ENCODE results near the gene VPS25. TPM values are rescaled to one million over a fixed set of nuclear protein-coding genes. Genes with fewer than 3 reads are reported as not detected.
A peak's percentile ranks its signal among the peaks of the same experiment; 100 is the strongest.

The VPS25 gene
- total RNA-seq, 1 experiment from 2014 or later, result 48.4 TPM

DNA sequence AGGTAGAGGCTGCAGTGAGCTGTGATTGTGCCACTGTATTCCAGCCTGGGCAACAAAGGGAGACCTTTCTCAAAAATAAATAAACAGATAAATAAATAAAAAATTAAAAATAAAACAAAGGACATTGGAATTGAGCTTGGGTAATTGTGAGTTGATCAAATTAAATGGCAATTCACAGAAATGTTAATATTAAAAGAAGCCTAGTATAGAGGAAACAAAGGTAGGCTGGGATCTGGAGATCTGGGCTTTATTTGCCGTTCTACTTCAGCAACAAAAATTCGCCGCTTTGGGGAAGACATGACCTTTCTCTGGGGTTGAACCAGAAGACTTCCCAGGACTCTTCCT is 332 bp upstream of the VPS25 start:
- H3K4me2 ChIP-seq, result peak overlapping the region; percentile 98
- POLR2A ChIA-PET (ENCODE audit: unreplicated experiment), result interaction anchor here (0.5 to 0.8 kb wide), 3 partner anchors 15 to 399 kb away, joined by 4 to 9 read pairs (median 7); no protein-coding TSS in a partner anchor
- no peak for TF ChIP-seq EZH2 (IDR thresholded peaks at IDR 0.05; ENCODE audit: low read depth)
- TF ChIP-seq, protein P1, sequence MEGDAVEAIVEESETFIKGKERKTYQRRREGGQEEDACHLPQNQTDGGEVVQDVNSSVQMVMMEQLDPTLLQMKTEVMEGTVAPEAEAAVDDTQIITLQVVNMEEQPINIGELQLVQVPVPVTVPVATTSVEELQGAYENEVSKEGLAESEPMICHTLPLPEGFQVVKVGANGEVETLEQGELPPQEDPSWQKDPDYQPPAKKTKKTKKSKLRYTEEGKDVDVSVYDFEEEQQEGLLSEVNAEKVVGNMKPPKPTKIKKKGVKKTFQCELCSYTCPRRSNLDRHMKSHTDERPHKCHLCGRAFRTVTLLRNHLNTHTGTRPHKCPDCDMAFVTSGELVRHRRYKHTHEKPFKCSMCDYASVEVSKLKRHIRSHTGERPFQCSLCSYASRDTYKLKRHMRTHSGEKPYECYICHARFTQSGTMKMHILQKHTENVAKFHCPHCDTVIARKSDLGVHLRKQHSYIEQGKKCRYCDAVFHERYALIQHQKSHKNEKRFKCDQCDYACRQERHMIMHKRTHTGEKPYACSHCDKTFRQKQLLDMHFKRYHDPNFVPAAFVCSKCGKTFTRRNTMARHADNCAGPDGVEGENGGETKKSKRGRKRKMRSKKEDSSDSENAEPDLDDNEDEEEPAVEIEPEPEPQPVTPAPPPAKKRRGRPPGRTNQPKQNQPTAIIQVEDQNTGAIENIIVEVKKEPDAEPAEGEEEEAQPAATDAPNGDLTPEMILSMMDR (conservative IDR thresholded peaks at IDR 0.05), result no peak
- H3K27me3 ChIP-seq (ENCODE audit: insufficient read depth, low read depth), result no peaks in the 10 kb centered on the region
- no peak for DNase-seq
- H3F3A ChIP-seq (ENCODE audit: insufficient read depth, low read depth), result peaks cover 19% of the 10 kb centered on the region; the same call in 1 of the 2 replicates
- H3K9me3 ChIP-seq (ENCODE audit: insufficient read depth, low read depth), result no peaks in the 10 kb centered on the region
- H3K9me2 ChIP-seq (ENCODE audit: insufficient read depth), result no peaks in the 10 kb centered on the region
- peaks cover 21% of the 10 kb centered on the region for H3K36me3 ChIP-seq (ENCODE audit: low read depth)
- peak overlapping the region; percentile 88 for H3K27ac ChIP-seq
- H4K20me1 ChIP-seq (ENCODE audit: insufficient read depth), result no peaks in the 10 kb centered on the region
- CTCF ChIA-PET, result no interaction called here
- peaks cover 23% of the 10 kb centered on the region for H3K79me2 ChIP-seq (ENCODE audit: low read depth)
- intact Hi-C loops (cut with micrococcal nuclease; ENCODE audit: unreplicated experiment), result no loop called here
- peaks cover 14% of the 10 kb centered on the region for H3K4me1 ChIP-seq (replicated peaks; ENCODE audit: insufficient read depth)
- no TSS peak for BruUV-seq (replicated peaks)
- peak overlapping the region; percentile 92 for H2AFZ ChIP-seq
- peak overlapping the region; percentile 98 for H3K4me3 ChIP-seq

DNA sequence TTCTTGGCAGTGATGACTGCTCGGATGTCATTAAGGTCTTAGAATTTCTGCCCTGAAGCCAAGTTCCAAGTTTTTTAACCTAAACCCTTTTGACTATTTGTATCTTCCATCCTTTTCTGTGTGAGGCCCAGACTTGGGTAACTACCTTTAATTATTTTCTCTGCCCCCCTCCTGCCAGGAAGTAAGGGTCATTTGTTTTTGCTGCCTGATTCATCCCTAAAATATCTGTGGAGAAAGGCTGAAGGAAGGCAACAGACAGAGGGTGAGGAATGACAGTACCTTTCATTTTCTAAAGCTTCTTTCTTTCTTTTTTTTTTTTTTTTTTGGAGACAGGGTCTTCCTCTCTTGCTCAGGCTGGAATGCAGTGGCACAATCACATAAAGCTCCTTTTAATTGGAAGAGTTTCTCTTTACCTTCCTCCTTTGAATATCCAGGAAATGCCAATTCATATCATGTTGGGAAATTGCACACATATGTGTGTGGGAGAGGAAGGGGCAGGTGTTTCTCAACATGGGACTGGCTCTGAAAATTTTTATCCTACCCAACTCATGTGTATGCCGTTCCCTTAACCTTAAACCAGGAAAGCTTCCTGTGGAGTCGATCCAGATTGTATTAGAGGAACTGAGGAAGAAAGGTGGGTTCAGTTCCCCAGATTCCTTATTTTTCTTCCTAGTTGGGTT is 957 bp downstream of the VPS25 start:
- Histone ChIP-seq H3F3A (ENCODE audit: insufficient read depth, low read depth) (peaks cover 27% of the 10 kb centered on the region; the same call in 1 of the 2 replicates), H3K9me2 (ENCODE audit: insufficient read depth) (no peaks in the 10 kb centered on the region), H3K4me3 (peak overlapping the region; percentile 98), H3K27me3 (ENCODE audit: insufficient read depth, low read depth) (no peaks in the 10 kb centered on the region), H3K79me2 (ENCODE audit: low read depth) (peaks cover 23% of the 10 kb centered on the region), H3K4me1 (replicated peaks; ENCODE audit: insufficient read depth) (peaks cover 14% of the 10 kb centered on the region), H3K27ac (peak overlapping the region; percentile 88), H3K4me2 (peak overlapping the region; percentile 98), H4K20me1 (ENCODE audit: insufficient read depth) (no peaks in the 10 kb centered on the region), H2AFZ (peak overlapping the region; percentile 92), H3K9me3 (ENCODE audit: insufficient read depth, low read depth) (no peaks in the 10 kb centered on the region), H3K36me3 (ENCODE audit: low read depth) (peaks cover 21% of the 10 kb centered on the region)
- CTCF ChIA-PET, result interaction anchor here (0.5 to 0.6 kb wide), 2 partner anchors 126 to 893 kb away, joined by 3 to 16 read pairs; no protein-coding TSS in a partner anchor
- intact Hi-C loops (cut with micrococcal nuclease; ENCODE audit: unreplicated experiment), result no loop called here
- no TSS peak for BruUV-seq (replicated peaks)
- peak in 1 of 2 experiments; percentile 61 for DNase-seq
- TF ChIP-seq, protein P1 (conservative IDR thresholded peaks at IDR 0.05), result no peak
- no peak for TF ChIP-seq EZH2 (IDR thresholded peaks at IDR 0.05; ENCODE audit: low read depth)
- POLR2A ChIA-PET (ENCODE audit: unreplicated experiment), result interaction anchor here (0.5 kb wide), 1 partner anchor 38 kb away, joined by 3 read pairs; no protein-coding TSS in a partner anchor

DNA sequence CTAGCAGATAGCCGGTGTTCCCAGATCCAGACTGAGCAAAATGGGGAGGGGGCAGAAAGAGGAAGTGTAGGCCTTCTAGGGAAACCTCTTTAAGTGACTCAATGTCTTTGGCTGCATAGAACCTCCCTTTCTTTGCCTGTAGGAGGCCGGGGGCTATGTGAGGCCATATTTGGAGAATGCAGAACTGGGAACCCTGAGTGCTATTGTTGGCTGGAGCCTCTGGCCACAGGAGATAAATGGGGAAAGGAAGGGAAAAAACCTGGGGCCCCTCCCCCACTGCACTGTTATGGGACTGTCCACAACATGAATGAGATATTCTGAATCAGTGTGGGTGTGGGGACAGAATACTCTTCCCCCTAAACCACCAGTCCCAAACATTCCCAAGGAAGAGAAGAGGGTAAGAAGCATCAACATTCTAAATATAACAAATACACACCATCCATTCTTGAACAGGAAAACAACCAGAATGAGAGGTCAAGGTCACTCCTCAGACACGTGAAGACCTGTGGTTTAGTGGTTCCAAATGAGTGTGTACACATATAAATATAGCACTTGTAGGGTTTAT is 2.4 kb downstream of the VPS25 start:
- CTCF ChIA-PET, result no interaction called here
- intact Hi-C loops (cut with micrococcal nuclease; ENCODE audit: unreplicated experiment), result no loop called here
- no peak for DNase-seq
- no peak overlapping the region for H3K4me3 ChIP-seq
- no peak overlapping the region for H3K27ac ChIP-seq
- POLR2A ChIA-PET (ENCODE audit: unreplicated experiment), result no interaction called here
- no peaks in the 10 kb centered on the region for H3K9me3 ChIP-seq (ENCODE audit: insufficient read depth, low read depth)
- no TSS peak for BruUV-seq (replicated peaks)
- TF ChIP-seq, protein P1 (conservative IDR thresholded peaks at IDR 0.05), result no peak
- no peak for TF ChIP-seq EZH2 (IDR thresholded peaks at IDR 0.05; ENCODE audit: low read depth)
- H3K27me3 ChIP-seq (ENCODE audit: insufficient read depth, low read depth), result no peaks in the 10 kb centered on the region
- no peaks in the 10 kb centered on the region for H3K9me2 ChIP-seq (ENCODE audit: insufficient read depth)
- no peaks in the 10 kb centered on the region for H4K20me1 ChIP-seq (ENCODE audit: insufficient read depth)
- H3K79me2 ChIP-seq (ENCODE audit: low read depth), result peaks cover 23% of the 10 kb centered on the region
- H3K36me3 ChIP-seq (ENCODE audit: low read depth), result peaks cover 27% of the 10 kb centered on the region
- peaks cover 27% of the 10 kb centered on the region; the same call in 1 of the 2 replicates for H3F3A ChIP-seq (ENCODE audit: insufficient read depth, low read depth)
- peaks cover 14% of the 10 kb centered on the region for H3K4me1 ChIP-seq (replicated peaks; ENCODE audit: insufficient read depth)
- H2AFZ ChIP-seq, result no peak overlapping the region
- no peak overlapping the region for H3K4me2 ChIP-seq

All from PC-9 (cell line).